HUES48 (cell line): ENCODE data around the gene FAM72D.
"Not testable (repeated sequence)": the region's sequence is repeated elsewhere in the genome, so short reads cannot be mapped to it uniquely, and the experiment has no call there.

Experiments
- H3K27ac ChIP-seq: one replicate; pipeline ENCODE4 v1.7.0; 2013; ENCODE audit warnings: low read depth, low read length, inconsistent platforms
- H3K27me3 ChIP-seq: 2 replicates; pipeline ENCODE4 v1.6.1; 2013; ENCODE audit warnings: mild to moderate bottlenecking, low read length; ENCODE audit not compliant: control insufficient read depth, insufficient read depth
- H3K36me3 ChIP-seq: 2 replicates; pipeline ENCODE4 v1.6.1; 2013; ENCODE audit warnings: low read length; ENCODE audit not compliant: control insufficient read depth, insufficient read depth
- H3K4me1 ChIP-seq: 2 replicates; pipeline ENCODE4 v1.6.1; 2013; ENCODE audit warnings: mild to moderate bottlenecking, low read length; ENCODE audit not compliant: control insufficient read depth, insufficient read depth
- H3K4me3 ChIP-seq: 2 replicates; pipeline ENCODE4 v1.5.1; 2013; ENCODE audit warnings: mild to moderate bottlenecking, low read depth, low read length
- H3K9ac ChIP-seq: 2 replicates; pipeline ENCODE4 v1.6.1; 2013; ENCODE audit warnings: mild to moderate bottlenecking, low read depth, low read length, moderate library complexity
- H3K9me3 ChIP-seq: 2 replicates; pipeline ENCODE4 v1.6.1; 2013; ENCODE audit warnings: low read length; ENCODE audit not compliant: control insufficient read depth, insufficient read depth

FAM72D gene

DNA sequence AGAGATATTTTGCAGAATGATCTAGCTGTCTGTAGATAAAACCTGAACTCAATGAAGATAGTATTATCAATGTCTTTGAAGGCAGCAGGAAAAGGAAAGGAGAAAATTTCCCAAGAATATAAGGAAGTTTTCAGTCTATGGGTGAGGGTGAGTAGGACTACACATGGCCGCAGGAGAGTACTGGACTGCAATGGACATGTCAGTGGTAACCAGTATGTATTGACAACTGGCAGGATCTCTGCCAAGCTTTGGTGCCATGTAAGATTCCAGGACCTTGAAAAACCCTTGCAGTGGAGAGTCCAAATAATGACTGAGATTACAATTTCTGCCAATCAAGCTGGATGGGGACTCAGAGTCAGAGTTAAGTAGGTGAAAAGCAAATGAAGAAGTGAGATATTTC, 29.3 kb downstream of the FAM72D start:
- H3K4me3 ChIP-seq, H3K9ac ChIP-seq, H3K36me3 ChIP-seq, H3K4me1 ChIP-seq, H3K27ac ChIP-seq, H3K9me3 ChIP-seq, H3K27me3 ChIP-seq: not testable (repeated sequence)

DNA sequence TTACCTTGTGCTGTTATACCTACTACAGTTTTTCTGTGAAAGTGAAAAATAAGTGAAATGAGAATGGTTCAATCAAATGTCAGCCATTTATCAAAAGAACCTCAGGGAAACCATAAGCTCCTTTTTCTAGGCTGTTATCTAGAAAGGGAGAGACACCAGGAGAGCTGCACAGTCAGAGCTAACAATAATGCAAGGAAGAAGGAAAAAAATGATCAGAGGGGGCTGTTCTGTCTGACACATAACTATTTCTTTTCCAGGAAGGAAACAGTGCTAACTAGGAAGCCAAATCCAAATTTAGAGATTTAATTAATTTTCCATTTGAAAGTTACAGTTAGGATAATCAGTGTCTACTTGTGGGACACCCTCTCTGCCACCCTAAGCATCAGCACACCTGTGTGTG, 31.4 kb downstream of the FAM72D start:
- H3K9me3 ChIP-seq, H3K27ac ChIP-seq, H3K4me3 ChIP-seq, H3K9ac ChIP-seq, H3K4me1 ChIP-seq, H3K36me3 ChIP-seq, H3K27me3 ChIP-seq: not testable (repeated sequence)

DNA sequence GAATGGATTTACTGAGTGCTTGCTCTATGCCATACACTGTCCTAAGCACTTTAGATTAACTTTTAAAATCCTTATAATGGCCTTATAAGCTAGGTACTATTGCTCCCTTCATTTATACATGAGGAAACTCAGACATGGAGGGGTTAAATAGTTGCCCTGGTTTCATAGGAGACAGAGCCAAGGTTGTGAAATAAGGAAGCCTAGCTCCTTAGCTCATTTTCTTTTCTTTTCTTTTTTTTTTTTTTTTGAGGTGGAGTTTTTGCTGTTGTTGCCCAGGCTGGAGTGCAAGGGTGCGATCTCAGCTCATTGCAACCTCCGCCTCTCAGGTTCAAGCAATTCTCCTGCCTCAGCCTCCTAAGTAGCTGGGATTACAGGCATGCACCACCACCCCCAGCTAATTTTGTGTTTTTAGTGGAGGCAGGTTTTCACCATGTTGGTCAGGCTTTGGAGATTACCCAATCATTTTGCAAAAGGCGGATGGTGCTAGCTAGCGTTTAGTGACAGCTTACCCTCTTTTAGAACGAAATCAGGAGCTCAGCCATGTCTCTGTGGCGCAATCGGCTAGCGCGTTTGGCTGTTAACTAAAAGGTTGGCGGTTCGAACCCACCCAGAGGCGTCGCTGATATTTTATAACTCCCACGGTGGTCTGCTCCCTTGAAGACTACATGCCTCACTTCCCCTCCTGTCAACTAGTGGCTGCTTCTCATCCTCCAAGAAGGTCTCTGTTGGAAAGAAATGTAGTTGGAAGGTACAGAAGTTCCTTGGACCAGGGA, 33.1 kb downstream of the FAM72D start:
- H3K27me3 ChIP-seq, H3K4me3 ChIP-seq, H3K36me3 ChIP-seq, H3K9me3 ChIP-seq, H3K27ac ChIP-seq, H3K4me1 ChIP-seq, H3K9ac ChIP-seq: not testable (repeated sequence)

DNA sequence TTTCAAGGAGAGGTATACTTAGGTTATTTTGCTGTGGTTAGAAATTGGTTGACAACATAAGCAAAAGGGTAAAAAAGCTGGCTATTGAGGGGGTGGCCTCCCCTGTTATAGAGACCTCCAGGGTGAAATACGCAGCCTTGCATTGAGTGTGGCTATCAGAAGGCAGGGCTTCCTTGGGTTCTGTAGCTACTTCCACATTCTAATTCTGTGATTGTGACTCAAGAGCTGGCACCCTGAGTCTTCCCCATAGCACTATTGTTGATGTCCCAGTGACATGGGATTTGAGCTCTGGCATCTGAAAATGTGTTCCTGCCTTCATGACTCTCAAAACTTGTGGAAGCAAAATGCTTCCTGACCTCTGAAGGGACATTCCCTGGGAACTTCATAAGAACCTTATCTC, 38.7 kb downstream of the FAM72D start:
- not testable (repeated sequence) for H3K27me3 ChIP-seq, H3K4me3 ChIP-seq, H3K36me3 ChIP-seq, H3K4me1 ChIP-seq, H3K9ac ChIP-seq, H3K9me3 ChIP-seq, H3K27ac ChIP-seq

DNA sequence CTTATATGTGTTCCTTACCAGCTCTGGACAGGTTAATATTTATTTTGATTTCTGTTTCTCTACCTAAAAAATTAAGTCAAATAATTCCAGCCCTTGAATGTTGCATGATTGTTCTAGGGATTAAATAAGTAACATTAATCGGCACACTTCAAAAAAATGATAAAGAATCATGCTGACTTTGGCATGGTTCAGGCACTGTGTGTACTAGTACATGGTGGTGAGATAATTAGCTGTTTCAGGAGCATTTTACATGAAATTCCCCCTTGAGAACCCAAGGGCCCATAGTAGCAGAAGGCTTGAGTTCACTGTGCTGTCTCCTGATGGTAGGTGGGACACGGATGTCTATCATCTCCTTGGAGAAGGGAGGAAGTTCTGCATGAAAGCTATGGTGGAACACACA, 44.8 kb downstream of the FAM72D start:
- not testable (repeated sequence) for H3K4me1 ChIP-seq, H3K27ac ChIP-seq, H3K9ac ChIP-seq, H3K4me3 ChIP-seq, H3K36me3 ChIP-seq, H3K9me3 ChIP-seq, H3K27me3 ChIP-seq

DNA sequence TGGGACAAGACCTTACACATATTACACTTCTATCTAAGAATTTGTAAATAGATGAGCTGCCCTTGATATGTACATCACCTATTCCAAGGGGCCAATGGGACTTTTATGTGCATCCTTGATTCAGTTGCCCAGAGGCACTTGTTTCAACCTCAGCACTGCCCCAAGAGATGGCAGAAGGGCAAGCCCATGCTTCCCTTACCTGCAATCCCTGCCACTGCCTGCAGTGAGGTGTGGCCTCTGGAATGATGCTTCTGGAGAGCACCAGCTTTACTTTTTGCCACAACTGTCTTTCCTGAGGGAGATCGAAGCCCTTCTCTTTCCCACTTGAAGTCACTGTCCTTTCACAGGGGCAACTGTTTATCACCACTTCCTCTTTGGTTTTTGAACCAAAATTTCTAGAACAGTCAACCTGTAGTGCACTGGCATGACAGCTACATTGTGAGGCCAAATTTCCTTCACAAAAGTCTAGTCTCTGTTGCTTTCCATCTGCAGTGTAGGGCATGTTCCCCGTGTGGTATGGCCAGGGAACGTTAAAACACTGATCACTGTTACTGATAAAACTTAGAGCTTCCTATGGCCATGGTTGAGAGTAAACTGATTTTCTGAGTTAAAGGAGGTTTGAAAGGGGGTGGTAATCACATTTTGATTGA, 48.6 kb downstream of the FAM72D start:
- H3K27me3 ChIP-seq, H3K36me3 ChIP-seq, H3K9me3 ChIP-seq, H3K4me3 ChIP-seq, H3K27ac ChIP-seq, H3K9ac ChIP-seq, H3K4me1 ChIP-seq: not testable (repeated sequence)

DNA sequence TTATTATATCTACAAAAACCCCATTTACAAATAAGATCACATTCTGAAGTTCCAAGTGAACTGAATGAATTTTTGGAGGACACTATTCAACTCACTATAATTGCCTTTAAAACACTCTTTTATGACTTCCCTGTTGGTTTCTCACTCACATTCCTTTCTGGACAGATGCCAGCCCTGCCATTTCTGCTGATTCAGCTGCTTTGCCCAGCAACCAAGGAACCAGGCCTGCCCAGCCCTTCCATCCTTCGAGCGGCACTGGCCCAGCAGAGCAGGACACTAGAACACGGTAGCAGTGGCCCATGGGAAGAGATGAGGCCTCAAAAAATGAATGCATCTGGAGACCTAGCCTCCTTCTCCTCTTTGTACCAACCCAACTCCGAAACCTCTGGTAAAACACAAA, 50.5 kb downstream of the FAM72D start:
- not testable (repeated sequence) for H3K27ac ChIP-seq, H3K27me3 ChIP-seq, H3K4me1 ChIP-seq, H3K9ac ChIP-seq, H3K36me3 ChIP-seq, H3K9me3 ChIP-seq, H3K4me3 ChIP-seq

DNA sequence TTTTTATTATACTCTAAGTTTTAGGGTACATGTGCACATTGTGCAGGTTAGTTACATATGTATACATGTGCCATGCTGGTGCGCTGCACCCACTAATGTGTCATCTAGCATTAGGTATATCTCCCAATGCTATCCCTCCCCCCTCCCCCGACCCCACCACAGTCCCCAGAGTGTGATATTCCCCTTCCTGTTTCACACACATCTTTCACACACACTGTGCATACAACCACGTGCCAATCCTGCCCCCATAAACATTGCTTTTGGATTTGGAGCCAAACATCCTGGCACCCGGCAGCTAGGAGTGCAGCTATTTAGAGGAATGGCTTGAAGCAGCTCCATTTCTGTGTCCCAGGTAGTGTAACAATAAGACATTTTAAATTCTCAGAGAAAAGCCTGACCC, 51.4 kb downstream of the FAM72D start:
- H3K27me3 ChIP-seq, H3K9ac ChIP-seq, H3K36me3 ChIP-seq, H3K4me1 ChIP-seq, H3K27ac ChIP-seq, H3K9me3 ChIP-seq, H3K4me3 ChIP-seq: not testable (repeated sequence)

DNA sequence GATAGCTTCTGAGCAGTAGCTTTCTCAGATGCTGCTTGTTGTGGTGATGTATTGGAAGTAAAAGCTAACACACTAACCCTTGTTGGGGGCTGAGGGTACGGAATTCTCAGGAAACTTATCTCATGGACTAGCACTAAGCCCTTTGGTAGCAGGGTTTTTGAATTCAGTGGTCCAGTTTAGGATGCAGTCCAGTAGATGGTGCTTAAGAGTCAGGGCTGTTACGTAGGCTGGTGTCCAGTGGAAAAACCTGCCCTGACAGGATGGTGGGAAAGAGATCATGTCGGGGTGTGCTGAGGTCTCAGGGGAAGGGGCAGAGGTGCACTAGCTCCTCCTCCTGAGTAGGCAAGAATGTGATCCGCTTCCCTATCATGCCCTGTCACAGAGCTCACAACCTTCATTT, 59.6 kb downstream of the FAM72D start:
- H3K9me3 ChIP-seq, H3K27ac ChIP-seq, H3K9ac ChIP-seq, H3K36me3 ChIP-seq, H3K27me3 ChIP-seq, H3K4me1 ChIP-seq: not testable (repeated sequence)
- H3K4me3 ChIP-seq, result peak overlapping the region; percentile 56; the same call in 1 of the 2 replicates

DNA sequence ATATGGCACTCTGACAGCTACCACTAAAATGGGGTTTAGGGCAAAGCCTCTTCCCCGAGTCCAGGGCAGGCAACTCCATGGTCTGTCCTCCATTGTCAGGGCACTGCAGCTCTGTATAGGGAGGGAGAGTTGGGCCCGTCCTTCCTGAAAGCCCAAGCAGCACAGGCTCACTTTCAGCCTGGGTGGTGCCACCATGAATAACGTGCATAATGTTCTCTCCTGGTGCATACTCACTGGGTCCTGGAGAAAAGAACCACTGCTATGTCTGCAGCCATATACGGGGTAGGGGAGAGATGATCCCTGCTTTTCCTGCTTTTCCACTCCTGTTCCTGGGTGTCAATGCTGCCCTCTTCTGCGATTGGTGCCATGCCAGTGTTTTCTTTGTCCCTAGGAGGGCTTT, 60.1 kb downstream of the FAM72D start:
- H3K9me3 ChIP-seq, H3K9ac ChIP-seq, H3K27me3 ChIP-seq, H3K27ac ChIP-seq, H3K36me3 ChIP-seq, H3K4me1 ChIP-seq: not testable (repeated sequence)
- H3K4me3 ChIP-seq, result peak overlapping the region; percentile 56

DNA sequence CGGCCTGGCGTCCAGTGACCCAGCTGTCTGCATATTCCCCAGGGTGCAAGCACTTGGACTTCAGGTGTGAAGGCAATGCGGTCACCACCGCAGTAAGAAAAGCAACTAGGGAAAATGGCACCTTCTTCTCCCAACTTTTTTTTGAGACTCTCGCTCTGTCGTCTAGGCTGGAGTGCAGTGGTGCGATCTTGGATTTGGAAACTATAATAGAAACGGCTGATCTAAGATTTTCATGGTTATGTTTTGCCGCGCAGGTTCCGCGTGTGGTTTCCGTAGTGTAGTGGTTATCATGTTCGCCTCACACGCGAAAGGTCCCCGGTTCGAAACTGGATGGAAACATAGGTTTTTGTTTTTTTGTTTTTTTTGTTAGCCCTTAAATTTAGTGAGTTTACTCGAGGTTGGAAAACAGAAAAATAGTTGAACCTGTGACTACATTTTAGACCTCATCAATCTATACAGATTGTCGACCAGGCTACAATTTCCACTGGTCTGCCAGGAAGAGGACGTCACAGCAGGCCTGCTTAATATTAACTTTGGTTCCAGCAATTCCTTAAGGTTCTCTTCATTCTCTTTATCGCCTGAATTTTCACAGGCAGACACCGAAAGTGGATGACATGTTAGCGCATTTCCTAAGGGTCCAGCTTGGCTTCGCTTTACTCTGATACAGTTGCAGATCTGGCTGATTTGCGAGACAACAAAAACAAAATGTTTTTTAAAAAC, 61.3 kb downstream of the FAM72D start:
- peak overlapping the region; percentile 74 for H3K4me3 ChIP-seq
- H3K27me3 ChIP-seq, H3K9ac ChIP-seq, H3K27ac ChIP-seq, H3K4me1 ChIP-seq, H3K9me3 ChIP-seq, H3K36me3 ChIP-seq: not testable (repeated sequence)
